K562 (cell line): ENCODE results near the gene HCN4. TPM values are rescaled to one million over a fixed set of nuclear protein-coding genes. Genes with fewer than 3 reads are reported as not detected.
A peak's percentile ranks its signal among the peaks of the same experiment; 100 is the strongest.

ENCODE experiments used
- ARID3A ChIP-seq: IDR thresholded peaks from 2 replicates; pipeline ENCODE4 v1.6.1; 2012; ENCODE audit warnings: low read depth, low read length, improper control_type of control experiment, borderline replicate concordance
- CHAMP1 ChIP-seq: fragments of 450-650 bp; IDR thresholded peaks from 2 replicates; pipeline ENCODE4 v1.6.1; 2016; ENCODE audit warnings: mild to moderate bottlenecking
- HDAC2 ChIP-seq: fragments of 450-650 bp; IDR thresholded peaks from 2 replicates; pipeline ENCODE4 v1.6.1; 2016; ENCODE audit warnings: mild to moderate bottlenecking
- HNRNPL ChIP-seq: fragments of 200-400 bp; formaldehyde crosslinking; IDR thresholded peaks from 2 replicates; pipeline ENCODE4 v1.6.1; 2017; ENCODE audit warnings: low read depth, mild to moderate bottlenecking, low read length
- MIER1 ChIP-seq: fragments of 450-650 bp; IDR thresholded peaks from 2 replicates; pipeline ENCODE4 v1.6.1; 2016; ENCODE audit warnings: antibody characterized with exemption, mild to moderate bottlenecking, low read depth
- REST ChIP-seq, 2 experiments: fragments of 450-650 bp; formaldehyde crosslinking in 1 of 2; IDR thresholded peaks; 2 replicates each; pipeline versions ENCODE4 v1.4.0 to v1.6.1; 2014 to 2020; ENCODE audit warnings: mild to moderate bottlenecking in 2 of 2, borderline replicate concordance in 1 of 2, low read depth in 1 of 2
- RNF219 ChIP-seq: fragments of 250-450 bp; sonication (Bioruptor Pico); IDR thresholded peaks from 2 replicates; pipeline ENCODE4 v1.5.0; 2022; ENCODE audit warnings: mild to moderate bottlenecking
- USF2 ChIP-seq: sonication (generic); formaldehyde crosslinking; IDR thresholded peaks from 2 replicates; pipeline ENCODE4 v1.5.0; 2020; ENCODE audit warnings: missing genetic modification reagents
- ZFP1 ChIP-seq: fragments of 450-650 bp; formaldehyde crosslinking; IDR thresholded peaks from 2 replicates; pipeline ENCODE4 v1.4.0; 2020; ENCODE audit warnings: mild to moderate bottlenecking, mixed read lengths
- ZKSCAN1 ChIP-seq: fragments of 150-350 bp; IDR thresholded peaks from 2 replicates; pipeline ENCODE4 v1.6.1; 2016; ENCODE audit warnings: low read depth, low read length
- ZNF316 ChIP-seq: fragments of 450-650 bp; IDR thresholded peaks from 2 replicates; pipeline ENCODE4 v1.6.1; 2016
- ZNF766 ChIP-seq: fragments of 200-800 bp; sonication (Bioruptor generic); conservative IDR thresholded peaks from 2 replicates; pipeline ENCODE4 v1.6.1; 2016; ENCODE audit warnings: missing genetic modification characterization, missing compliant biosample characterization
- polyA plus RNA-seq, 8 experiments: library from polyadenylated mRNA; depleted of rRNA in 4 of 8; stranded (reverse) in 5 of 8; unstranded in 3 of 8; fragments of >200 nt; fragmentation: Nextera tagmentation in 2 of 8; fragmentation: Illumina TruSeq in 1 of 8; extraction: Ambion mirVana in 2 of 8; extraction: Trizol in 1 of 8; gene quantifications; 2 replicates each; pipeline versions ENCODE4 v1.2.1 to v1.2.3, GENCODE V29; 2011 to 2014; ENCODE audit warnings: inconsistent platforms in 1 of 8, missing spikeins in 1 of 8
- total RNA-seq, 7 experiments: library from RNA; depleted of rRNA in 6 of 7; stranded (reverse); fragments of >200 nt in 6 of 7; fragmentation: Illumina TruSeq in 2 of 7; extraction: Trizol in 2 of 7; gene quantifications; 2 replicates each; pipeline versions ENCODE4 v1.2.1 to v1.2.3, GENCODE V29; 2011 to 2021; ENCODE audit warnings: low replicate concordance in 1 of 7

HCN4 gene
- total and polyA plus RNA-seq, 9 of the 15 experiments (the other 6 are each of a cell fraction or from before 2014, with no cell fraction given) = not detected

GRCh38 chr15:73346735-73347312 is 21.9 kb downstream of the HCN4 start (continued):
- TF ChIP-seq ARID3A = no peak
- TF ChIP-seq ZKSCAN1 = no peak
- no peak for TF ChIP-seq ZNF316
- TF ChIP-seq HNRNPL = no peak
- peak; percentile 31; the same call in 1 of the 2 replicates for TF ChIP-seq ZNF766 (CRISPR knock-in tag)
- peak; percentile 99 for TF ChIP-seq REST (IDR thresholded peaks at IDR 0.05; ENCODE audit: borderline replicate concordance)
- peak; percentile 97 for TF ChIP-seq REST (CRISPR knock-in tag; IDR thresholded peaks at IDR 0.05; ENCODE audit: low read depth)
- TF ChIP-seq RNF219 (CRISPR knock-in tag) = no peak
- 0 out of 2 replicates have a peak, but pooled peaks have one; percentile 31 for TF ChIP-seq CHAMP1
- TF ChIP-seq USF2 (CRISPR knock-in tag) = no peak; the same call in 1 of the 2 replicates
- no peak for TF ChIP-seq ZFP1 (CRISPR knock-in tag)
- TF ChIP-seq MIER1 = peak; percentile 92
- TF ChIP-seq HDAC2 = 0 out of 2 replicates have a peak, but pooled peaks have one; percentile 17
